HG02981 (cell line): Measurements from ENCODE around the gene CRYL1.

ENCODE experiments used
- ATAC-seq: cut with Tn5 transposase; IDR thresholded peaks from one replicate; pipeline ENCODE4 v1.9.1; 2021; ENCODE audit warnings: mild to moderate bottlenecking, moderate library complexity; ENCODE audit not compliant: unreplicated experiment

CRYL1 gene

DNA sequence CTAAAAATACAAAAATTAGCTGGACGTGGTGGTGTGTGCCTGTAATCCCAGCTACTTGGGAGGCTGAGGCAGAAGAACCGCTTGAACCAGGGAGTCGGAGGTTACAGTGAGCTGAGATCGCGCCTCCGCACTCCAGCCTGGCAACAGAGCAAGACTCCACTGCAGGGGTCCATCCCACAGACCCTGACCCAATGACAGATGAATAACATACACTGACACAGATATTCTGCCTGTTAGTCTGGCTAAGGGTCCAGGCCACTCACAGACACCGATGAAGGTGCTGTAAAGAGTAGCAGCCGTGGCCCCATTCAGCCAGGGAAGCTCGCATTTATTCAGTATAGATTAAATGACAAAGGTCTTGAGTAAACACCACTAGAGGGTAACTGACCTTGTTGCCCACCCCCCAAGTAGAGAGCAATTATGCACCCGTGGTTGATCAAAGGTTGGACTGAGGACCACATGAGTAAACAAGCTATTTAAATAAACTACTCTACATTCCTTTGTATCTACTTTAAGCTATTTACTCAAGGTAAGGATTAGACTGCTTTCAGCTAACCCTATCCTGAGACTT, 8.5 kb upstream of the CRYL1 start:
- no peak for ATAC-seq

- ATAC-seq, result no peak
Measured at GRCh38 chr13:20528452-20528851, 2.8 kb upstream of the CRYL1 start.

DNA sequence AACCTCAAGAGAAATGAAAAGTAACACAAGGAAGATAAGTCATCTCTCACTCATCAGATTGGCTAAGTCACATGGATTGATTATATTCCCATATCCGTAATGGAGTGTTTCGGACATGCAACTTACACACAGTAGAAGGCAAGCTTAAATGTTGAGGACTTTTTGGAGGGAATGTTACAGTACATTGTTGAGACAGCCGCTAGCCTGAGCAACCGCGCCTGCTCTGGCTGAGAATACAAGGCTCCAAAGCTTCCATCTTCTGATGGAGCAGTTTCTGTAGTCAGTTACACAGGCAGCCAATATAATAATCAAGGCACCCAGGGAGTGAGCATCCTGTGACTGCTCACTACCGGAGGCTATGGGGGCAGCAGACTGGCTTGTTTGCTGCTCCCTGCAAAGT, 1.0 kb upstream of the CRYL1 start:
- no peak for ATAC-seq

DNA sequence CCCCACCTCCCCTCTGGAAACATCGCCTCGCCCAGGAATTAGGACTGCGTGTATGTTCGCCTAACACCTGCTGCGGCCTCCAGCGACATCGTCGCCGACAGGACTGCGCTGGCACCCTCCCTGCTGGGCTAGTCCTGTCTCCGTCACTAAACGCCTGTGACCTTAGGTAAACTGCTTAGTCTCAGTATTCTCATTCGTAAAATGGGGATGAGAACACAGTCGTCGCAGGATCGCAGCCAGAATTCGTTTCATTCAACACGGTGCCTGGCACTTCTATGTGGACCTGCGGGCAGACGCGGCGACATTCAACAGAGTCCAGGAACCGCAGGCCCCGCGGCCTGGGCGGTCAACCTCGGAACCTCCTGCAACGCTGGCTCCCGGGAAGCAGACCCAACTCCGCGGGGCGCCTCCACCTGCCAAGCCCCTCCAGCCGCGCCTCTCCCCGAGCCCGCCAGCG, 485 bp downstream of the CRYL1 start:
- peak; percentile 16 for ATAC-seq

DNA sequence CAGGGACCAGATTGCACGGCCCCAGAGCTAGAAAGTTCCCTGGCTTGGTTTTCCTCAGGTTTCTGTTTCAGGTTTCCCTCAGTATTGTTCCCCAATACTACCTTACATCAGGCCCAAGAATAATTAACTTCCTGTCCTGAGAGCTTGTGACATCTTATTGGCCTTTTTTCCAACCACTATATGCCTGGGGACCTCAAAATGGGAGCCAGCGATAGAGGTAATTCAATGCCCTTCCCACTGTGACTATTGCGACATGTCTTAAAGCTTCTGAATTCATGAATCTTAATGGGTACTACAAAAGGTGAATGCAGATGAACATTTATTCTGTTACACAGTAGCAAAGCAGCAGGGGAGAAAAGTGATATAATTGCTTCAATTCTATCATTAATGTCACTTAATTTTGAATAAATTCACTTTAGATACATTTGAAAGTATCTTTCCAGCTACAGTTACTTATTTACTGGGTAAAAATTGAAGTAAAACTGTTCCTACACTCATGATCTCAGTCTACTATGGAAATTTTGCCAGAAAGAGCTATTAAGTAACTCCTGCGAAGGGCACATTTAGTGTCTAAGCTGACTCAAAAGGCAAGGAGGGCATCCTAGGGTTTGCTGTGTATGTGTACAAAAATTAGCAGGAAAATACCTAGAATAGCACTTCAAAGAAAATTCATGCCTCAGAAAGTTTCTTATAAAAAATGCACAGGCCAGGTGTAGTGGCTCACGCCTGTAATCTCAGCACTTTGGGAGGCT, 4.1 kb downstream of the CRYL1 start:
- no peak for ATAC-seq

DNA sequence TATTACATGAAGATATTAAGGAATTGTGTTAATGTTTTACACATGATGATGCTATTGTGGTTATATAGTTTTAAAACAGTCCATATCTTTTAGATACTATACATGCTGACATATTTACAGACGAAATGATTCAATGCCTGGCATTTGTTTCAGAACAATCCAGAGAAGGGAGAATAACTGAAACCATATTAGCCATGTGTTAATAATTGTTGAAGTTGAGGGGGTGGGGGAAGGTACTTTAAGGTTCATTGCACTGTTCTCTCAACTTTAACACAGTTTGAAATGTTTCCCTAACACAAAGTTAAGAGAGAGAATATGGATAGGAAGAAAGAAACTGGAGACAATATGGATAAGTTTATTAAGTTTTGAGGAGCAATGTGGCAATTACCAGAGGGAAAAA, 5.8 kb downstream of the CRYL1 start:
- ATAC-seq, result no peak

- no peak for ATAC-seq
Measured at GRCh38 chr13:20518660-20519100, 7.0 kb downstream of the CRYL1 start.

GRCh38 chr13:20514866-20515265, 10.8 kb downstream of the CRYL1 start:
- ATAC-seq, result no peak

- no peak for ATAC-seq
Measured at GRCh38 chr13:20513466-20513995, 12.1 kb downstream of the CRYL1 start.

DNA sequence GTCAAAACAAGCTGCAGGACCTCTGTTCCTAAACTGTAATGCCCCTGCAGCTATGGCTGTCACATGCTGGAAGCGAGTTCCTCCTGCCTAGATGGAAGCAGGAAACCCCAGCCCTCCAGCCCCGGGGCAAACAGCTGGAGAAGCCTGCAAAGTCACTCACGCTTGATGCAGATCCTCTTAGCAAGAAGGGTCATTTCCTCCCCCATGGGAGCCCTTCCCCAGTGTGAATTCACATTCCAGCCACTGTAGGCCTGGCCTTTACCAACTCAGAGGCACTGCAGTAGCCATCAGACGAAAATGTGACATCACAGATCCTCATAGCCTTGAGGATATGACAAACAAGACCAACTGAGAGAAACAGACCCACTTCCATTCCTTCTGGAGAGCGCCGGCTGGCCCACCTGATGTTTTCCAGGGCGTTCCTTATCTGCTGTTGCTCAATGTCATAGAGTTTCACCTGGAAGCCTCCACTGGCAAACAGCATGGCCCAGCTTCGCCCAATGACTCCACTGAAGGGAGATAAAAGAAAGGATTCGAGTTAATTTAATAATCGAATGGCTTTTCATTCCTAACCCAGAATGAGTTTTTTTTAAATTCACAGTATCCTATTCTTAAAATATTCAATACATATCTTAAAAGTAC, 13.5 kb downstream of the CRYL1 start:
- ATAC-seq, result no peak

DNA sequence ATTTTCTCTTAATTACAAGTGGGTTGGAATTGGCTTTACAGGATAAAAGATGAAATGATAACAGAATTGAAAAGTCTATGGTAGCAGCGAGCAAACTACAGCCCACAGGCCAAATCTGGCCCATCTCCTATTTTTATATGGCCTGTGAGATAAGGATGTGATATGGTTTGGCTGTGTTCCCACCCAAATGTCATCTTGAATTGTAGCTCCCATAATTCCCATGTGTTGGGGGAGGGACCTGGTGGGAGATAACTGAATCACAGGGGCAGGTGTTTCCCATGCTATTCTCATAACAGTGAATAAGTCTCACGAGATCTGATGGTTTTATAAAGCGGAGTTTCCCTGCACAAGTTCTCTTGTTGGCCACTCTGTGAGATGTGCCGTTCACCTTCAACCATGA, 19.0 kb downstream of the CRYL1 start:
- no peak for ATAC-seq

DNA sequence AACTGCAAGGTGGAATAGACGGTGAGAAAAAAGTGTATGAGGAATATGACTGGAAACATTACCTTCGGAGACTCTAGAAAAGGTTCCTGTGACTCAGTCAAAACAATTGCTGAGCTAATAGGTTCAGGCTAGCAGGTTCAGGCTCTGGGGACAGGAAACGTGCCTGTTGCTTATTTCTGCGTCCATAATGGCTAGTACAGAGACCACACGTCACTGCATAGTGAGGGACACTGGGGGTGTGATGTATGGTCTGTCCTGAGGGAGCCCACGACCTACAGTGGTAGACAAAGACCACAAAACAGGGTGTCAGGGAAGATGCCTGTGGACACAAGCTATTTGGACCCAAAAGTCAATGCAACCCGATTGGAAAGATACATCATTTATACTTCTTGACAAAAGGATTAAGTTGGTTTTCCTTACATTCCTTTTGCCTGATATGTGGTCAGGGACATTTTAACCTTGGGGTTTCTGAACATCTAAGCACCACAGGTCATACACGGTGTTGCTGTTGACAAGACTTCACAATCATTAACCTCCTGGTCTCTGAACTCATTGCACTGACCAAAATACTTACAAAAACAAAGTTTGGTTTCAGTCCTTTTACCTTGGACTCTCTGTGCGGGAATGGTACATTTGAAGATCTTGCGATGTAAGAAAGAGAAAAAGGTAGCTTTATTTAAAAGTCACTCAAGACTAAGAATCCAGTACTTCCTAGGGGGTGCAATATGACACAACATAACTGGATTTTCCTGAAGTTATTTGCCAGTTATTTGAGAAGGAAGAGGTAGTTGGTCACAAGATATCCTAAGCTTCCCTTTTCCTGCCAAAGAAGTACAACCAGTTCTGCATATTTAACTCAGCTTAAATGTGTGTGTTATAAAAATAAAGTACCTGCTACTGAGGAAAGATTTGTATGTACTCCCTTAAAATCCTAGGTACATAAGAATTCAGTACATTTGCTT, 20.0 kb downstream of the CRYL1 start:
- ATAC-seq, result no peak

GRCh38 chr13:20503088-20504083, 22.3 kb downstream of the CRYL1 start:
- ATAC-seq, result no peak

DNA sequence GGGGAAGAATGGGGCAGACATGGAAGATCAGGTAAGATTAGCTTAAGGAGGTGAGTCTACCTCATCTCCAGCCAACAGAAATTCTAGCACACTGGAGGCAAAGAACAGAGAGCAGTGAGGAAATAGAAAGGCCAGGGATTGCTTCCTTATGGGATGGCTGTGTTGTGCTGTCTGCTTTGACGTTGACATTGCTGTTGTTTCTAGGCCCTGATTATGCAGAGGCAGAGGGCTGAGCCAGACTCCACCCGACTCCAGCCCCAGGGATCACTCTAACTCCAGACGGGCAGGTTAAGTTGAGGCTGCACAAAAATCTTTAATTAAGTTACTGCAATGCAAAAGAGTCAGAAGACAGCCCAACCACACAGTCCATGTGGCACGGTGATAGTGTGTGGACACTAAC, 24.1 kb downstream of the CRYL1 start:
- no peak for ATAC-seq

GRCh38 chr13:20501120-20501519, 24.5 kb downstream of the CRYL1 start:
- no peak for ATAC-seq

DNA sequence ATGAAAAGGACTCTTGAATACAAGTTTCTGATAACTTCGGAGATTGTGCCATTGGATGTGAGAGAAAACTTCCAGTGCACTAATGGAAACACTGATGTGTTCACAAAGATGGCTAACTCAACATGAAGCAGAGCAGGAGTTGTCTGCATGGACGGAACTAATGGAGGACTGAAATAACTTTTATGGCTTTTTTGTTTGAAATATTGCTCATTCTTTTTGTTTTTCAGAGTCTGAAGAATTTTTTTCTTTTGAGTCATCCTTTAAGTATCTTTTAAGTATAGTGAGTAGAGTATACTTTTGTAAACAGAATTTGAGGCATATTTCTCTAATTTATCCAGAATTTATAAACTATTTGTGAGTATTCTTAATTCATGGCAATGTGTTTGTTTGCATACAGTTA, 25.7 kb downstream of the CRYL1 start:
- ATAC-seq, result no peak

DNA sequence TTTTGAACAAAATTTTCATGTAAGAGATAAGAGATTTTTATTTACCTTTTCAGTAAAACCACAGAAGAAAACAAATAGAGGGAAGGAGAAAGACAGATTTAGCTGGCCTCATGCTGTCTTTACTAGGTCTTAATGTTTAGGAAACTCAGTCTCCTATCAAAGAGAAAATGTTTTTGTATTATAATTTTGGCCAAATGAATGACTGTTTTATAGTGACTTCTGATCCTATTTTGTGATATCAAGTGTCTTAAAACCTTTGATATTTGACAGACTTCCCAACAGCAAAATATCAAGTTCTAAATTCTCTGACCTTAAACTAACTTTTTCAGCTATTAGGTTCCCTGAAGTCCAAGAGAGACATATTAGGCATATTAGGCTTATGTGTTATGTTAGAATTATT, 27.0 kb downstream of the CRYL1 start:
- ATAC-seq, result no peak

DNA sequence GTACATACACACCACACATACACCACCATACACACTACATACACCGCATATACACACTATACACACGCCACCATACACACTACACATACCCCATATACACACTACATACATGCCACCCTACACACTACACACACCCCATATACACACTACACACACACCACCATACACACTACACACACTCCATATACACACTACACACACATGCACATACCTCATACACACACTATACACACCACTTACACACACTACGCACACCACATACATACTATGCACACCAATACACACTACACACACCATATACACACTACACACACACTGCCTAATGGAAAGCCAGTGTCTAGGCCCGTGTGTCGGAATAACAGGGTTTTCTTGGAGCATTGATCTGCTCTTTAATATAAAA, 27.5 kb downstream of the CRYL1 start:
- no peak for ATAC-seq

DNA sequence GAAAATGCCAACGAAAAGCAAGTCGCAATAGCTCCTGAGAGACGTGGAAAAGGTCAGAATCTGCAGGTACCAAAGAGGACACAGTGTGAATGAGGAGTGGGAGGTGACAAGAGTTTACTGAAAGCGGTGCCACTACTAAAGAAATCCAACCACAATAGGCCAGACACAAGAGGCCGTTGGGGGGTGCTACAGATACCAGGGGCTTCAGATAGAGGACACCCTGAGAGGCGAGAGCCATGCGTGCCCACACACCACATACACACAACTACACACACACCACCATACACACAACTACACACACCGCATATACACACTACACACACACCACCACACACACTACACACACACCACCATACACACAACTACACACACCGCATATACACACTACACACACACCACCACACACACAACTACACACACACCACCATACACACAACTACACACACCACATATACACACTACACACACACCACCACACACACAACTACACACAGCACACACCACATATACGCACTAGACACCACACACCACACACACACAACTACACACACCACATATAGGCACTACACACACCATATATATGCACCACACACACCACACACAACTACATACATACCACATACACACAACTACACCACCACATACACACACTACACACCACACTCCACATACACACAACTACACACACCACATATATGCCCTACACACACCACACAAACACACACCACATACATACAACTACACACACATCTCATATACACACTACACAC, 28.5 kb downstream of the CRYL1 start:
- no peak for ATAC-seq
